ENCODE results near the gene BCL11A. TPM values are rescaled to one million over a fixed set of nuclear protein-coding genes. Genes with fewer than 3 reads are reported as not detected.

The BCL11A gene
- total RNA-seq, 1 experiment from 2014 or later: 1.3 TPM

DNA sequence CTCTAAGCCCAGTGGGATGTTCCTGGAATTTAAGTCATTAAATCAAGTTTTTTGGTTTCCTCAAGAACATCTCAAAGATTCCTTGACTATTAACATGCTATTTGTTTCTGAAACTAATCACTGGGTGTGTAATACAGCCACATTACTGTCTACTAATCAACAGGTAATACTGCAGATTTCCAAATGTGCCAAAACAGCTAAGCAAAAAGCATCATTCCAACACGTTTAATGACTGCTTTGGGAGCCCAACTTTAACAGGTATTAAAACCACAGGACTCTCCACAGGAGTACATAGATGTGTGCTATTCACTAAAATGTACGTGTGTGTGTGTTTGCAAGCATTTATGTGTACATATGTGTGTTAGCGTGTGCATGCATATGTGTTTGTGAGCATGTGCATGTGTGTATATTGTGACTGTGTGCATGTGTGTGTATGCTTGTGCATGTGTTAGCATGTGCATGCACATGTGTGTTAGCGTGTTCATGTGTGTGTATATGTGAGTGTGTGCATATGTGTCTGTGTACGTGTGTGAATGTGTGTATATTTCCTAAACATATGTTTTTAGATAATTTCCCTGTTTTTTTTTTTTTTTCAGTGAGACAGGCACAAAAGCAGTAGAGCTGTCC lies 80.7 kb downstream of the BCL11A start:
- H3K27me3 ChIP-seq (replicated peaks; ENCODE audit: insufficient read depth, low read depth, low read length, poor library complexity): no peaks in the 10 kb centered on the region
- H3K36me3 ChIP-seq (ENCODE audit: insufficient read depth, low read length, poor library complexity, severe bottlenecking): no peaks in the 10 kb centered on the region
- no peaks in the 10 kb centered on the region for H3K9me3 ChIP-seq (ENCODE audit: low read depth, low read length, poor library complexity, severe bottlenecking)
- no peak for TF ChIP-seq EZH2 (IDR thresholded peaks at IDR 0.05; ENCODE audit: borderline replicate concordance, low read depth, low read length, poor library complexity, severe bottlenecking)
- TF ChIP-seq, protein P1, sequence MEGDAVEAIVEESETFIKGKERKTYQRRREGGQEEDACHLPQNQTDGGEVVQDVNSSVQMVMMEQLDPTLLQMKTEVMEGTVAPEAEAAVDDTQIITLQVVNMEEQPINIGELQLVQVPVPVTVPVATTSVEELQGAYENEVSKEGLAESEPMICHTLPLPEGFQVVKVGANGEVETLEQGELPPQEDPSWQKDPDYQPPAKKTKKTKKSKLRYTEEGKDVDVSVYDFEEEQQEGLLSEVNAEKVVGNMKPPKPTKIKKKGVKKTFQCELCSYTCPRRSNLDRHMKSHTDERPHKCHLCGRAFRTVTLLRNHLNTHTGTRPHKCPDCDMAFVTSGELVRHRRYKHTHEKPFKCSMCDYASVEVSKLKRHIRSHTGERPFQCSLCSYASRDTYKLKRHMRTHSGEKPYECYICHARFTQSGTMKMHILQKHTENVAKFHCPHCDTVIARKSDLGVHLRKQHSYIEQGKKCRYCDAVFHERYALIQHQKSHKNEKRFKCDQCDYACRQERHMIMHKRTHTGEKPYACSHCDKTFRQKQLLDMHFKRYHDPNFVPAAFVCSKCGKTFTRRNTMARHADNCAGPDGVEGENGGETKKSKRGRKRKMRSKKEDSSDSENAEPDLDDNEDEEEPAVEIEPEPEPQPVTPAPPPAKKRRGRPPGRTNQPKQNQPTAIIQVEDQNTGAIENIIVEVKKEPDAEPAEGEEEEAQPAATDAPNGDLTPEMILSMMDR (conservative IDR thresholded peaks at IDR 0.05; ENCODE audit: low read depth, low read length): no peak
- H3K27ac ChIP-seq (ENCODE audit: low read depth, low read length, poor library complexity, severe bottlenecking): no peak overlapping the region
- H3K4me3 ChIP-seq (ENCODE audit: low read depth, low read length, poor library complexity, severe bottlenecking): no peak overlapping the region
- no TSS peak for BruUV-seq (replicated peaks)
- no peak for DNase-seq (ENCODE audit: low spot score)
- ChIA-PET CTCF (interaction anchor here (0.6 kb wide), 1 partner anchor 15 kb away, joined by 4 read pairs; no protein-coding TSS in a partner anchor), POLR2A (ENCODE audit: low non-redundant PET) (no interaction called here)
- intact Hi-C loops (cut with micrococcal nuclease; ENCODE audit: unreplicated experiment): no loop called here
- H3K4me1 ChIP-seq (ENCODE audit: insufficient read depth, low read length, poor library complexity, severe bottlenecking): no peaks in the 10 kb centered on the region

DNA sequence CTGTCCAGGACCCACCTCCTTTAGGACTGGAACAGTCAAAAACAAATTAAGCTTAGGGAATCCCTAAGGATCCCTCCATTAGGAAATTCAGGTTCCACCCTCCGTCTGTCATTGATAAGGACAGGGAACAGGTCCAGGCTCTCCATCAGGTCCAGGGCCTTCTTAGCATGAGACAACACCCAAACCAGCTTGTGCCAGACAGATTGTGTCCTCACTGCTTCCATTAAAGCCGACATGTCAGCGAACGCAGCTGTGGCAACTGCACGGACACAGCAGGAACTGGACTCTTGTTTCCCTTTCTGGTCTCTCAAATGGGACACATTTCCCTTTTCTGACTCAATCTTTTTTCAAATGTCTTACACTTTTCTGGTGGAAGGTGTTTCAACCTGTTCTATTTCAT lies 81.4 kb downstream of the BCL11A start:
- CTCF ChIA-PET: no interaction called here
- DNase-seq (ENCODE audit: low spot score): no peak
- no peak for TF ChIP-seq EZH2 (IDR thresholded peaks at IDR 0.05; ENCODE audit: borderline replicate concordance, low read depth, low read length, poor library complexity, severe bottlenecking)
- TF ChIP-seq, protein P1 (conservative IDR thresholded peaks at IDR 0.05; ENCODE audit: low read depth, low read length): no peak
- Histone ChIP-seq H3K9me3 (ENCODE audit: low read depth, low read length, poor library complexity, severe bottlenecking) (no peaks in the 10 kb centered on the region), H3K36me3 (ENCODE audit: insufficient read depth, low read length, poor library complexity, severe bottlenecking) (no peaks in the 10 kb centered on the region), H3K4me3 (ENCODE audit: low read depth, low read length, poor library complexity, severe bottlenecking) (no peak overlapping the region), H3K27me3 (replicated peaks; ENCODE audit: insufficient read depth, low read depth, low read length, poor library complexity) (no peaks in the 10 kb centered on the region), H3K4me1 (ENCODE audit: insufficient read depth, low read length, poor library complexity, severe bottlenecking) (no peaks in the 10 kb centered on the region), H3K27ac (ENCODE audit: low read depth, low read length, poor library complexity, severe bottlenecking) (no peak overlapping the region)
- intact Hi-C loops (cut with micrococcal nuclease; ENCODE audit: unreplicated experiment): no loop called here
- POLR2A ChIA-PET (ENCODE audit: low non-redundant PET): no interaction called here
- BruUV-seq (replicated peaks): no TSS peak

DNA sequence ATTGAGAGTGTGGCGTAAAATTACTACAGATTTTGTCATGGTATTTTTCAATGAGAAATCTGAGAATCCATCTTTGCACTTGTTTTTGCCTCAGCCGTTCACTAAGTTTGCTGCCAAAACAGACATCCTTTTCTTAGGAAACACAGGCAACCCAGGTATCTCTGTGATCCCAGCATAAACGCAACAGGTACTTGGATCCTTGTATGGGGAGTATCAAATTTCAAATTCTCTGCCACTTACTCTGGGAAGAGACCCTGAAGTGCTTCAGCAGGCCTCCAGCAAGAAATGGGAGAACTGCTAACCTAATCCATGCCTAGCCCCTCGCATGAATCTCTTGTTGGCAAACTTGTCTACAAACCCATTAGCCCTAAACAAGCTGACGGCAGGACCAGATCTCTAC lies 83.1 kb downstream of the BCL11A start:
- no peak for DNase-seq (ENCODE audit: low spot score)
- H3K36me3 ChIP-seq (ENCODE audit: insufficient read depth, low read length, poor library complexity, severe bottlenecking): no peaks in the 10 kb centered on the region
- intact Hi-C loops (cut with micrococcal nuclease; ENCODE audit: unreplicated experiment): no loop called here
- H3K27me3 ChIP-seq (replicated peaks; ENCODE audit: insufficient read depth, low read depth, low read length, poor library complexity): no peaks in the 10 kb centered on the region
- POLR2A ChIA-PET (ENCODE audit: low non-redundant PET): no interaction called here
- H3K9me3 ChIP-seq (ENCODE audit: low read depth, low read length, poor library complexity, severe bottlenecking): no peaks in the 10 kb centered on the region
- no peak overlapping the region for H3K27ac ChIP-seq (ENCODE audit: low read depth, low read length, poor library complexity, severe bottlenecking)
- H3K4me1 ChIP-seq (ENCODE audit: insufficient read depth, low read length, poor library complexity, severe bottlenecking): no peaks in the 10 kb centered on the region
- no peak overlapping the region for H3K4me3 ChIP-seq (ENCODE audit: low read depth, low read length, poor library complexity, severe bottlenecking)
- no TSS peak for BruUV-seq (replicated peaks)
- CTCF ChIA-PET: no interaction called here
- TF ChIP-seq, protein P1 (conservative IDR thresholded peaks at IDR 0.05; ENCODE audit: low read depth, low read length): no peak
- no peak for TF ChIP-seq EZH2 (IDR thresholded peaks at IDR 0.05; ENCODE audit: borderline replicate concordance, low read depth, low read length, poor library complexity, severe bottlenecking)

Measured in A673 (cell line).